ENCODE measurements around the gene FREM1.

- TF ChIP-seq ZFX (IDR thresholded peaks at IDR 0.05; ENCODE audit: borderline replicate concordance) = no peak
- no peak for TF ChIP-seq CTCF (IDR thresholded peaks at IDR 0.05)
Observed at GRCh38 chr9:14779566-14780022, 130.6 kb downstream of the FREM1 start.

Measured in 22Rv1 (cell line).